ENCODE data around the gene TMEM127. TPM values are rescaled to one million over a fixed set of nuclear protein-coding genes. Genes with fewer than 3 reads are reported as not detected.

Gene TMEM127
- total RNA-seq, 1 experiment from 2014 or later: 25.3 TPM

DNA sequence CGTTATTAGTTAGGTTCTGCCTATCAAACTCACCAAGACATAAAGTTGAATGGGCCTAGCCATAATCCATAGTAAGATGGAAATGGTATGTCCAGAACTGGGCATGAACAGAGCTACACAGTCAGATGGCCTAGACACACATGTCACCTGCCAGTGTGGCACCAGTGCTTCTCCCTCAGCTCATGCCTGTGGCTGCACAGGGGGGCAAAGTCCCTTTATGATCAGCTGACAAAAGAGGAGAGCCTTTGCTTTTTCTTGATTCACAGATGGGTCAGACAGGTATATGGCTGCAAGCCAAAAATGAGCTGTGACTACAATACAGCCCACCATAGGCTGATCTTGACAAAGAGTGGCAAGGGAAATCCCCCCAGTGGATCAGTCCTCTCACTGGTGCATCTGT lies 28.9 kb downstream of the TMEM127 start:
- no TSS peak for BruUV-seq (replicated peaks)
- no peaks in the 10 kb centered on the region for H3K9me2 ChIP-seq (ENCODE audit: insufficient read depth)
- ChIA-PET RAD21 (ENCODE audit: low non-redundant PET in 1 of 2, low total read pairs in 2 of 2, uncharacterized antibody in 2 of 2, unreplicated experiment in 2 of 2) (no interaction called here), CTCF (no interaction called here), POLR2A (no interaction called here)
- H3K9ac ChIP-seq (ENCODE audit: low read length): no peak overlapping the region
- no peak overlapping the region for H3K4me3 ChIP-seq (replicated peaks in 1 of 2; ENCODE audit: low read depth in 1 of 2, low read length in 2 of 2)
- no peak for DNase-seq (ENCODE audit: low read depth, low spot score)
- intact Hi-C loops (cut with micrococcal nuclease): no loop called here
- TF ChIP-seq POLR2A (IDR thresholded peaks at IDR 0.05; ENCODE audit: borderline replicate concordance, extremely low read depth, insufficient read depth, insufficient read length): no peak
- TF ChIP-seq, protein P1, sequence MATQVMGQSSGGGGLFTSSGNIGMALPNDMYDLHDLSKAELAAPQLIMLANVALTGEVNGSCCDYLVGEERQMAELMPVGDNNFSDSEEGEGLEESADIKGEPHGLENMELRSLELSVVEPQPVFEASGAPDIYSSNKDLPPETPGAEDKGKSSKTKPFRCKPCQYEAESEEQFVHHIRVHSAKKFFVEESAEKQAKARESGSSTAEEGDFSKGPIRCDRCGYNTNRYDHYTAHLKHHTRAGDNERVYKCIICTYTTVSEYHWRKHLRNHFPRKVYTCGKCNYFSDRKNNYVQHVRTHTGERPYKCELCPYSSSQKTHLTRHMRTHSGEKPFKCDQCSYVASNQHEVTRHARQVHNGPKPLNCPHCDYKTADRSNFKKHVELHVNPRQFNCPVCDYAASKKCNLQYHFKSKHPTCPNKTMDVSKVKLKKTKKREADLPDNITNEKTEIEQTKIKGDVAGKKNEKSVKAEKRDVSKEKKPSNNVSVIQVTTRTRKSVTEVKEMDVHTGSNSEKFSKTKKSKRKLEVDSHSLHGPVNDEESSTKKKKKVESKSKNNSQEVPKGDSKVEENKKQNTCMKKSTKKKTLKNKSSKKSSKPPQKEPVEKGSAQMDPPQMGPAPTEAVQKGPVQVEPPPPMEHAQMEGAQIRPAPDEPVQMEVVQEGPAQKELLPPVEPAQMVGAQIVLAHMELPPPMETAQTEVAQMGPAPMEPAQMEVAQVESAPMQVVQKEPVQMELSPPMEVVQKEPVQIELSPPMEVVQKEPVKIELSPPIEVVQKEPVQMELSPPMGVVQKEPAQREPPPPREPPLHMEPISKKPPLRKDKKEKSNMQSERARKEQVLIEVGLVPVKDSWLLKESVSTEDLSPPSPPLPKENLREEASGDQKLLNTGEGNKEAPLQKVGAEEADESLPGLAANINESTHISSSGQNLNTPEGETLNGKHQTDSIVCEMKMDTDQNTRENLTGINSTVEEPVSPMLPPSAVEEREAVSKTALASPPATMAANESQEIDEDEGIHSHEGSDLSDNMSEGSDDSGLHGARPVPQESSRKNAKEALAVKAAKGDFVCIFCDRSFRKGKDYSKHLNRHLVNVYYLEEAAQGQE (IDR thresholded peaks at IDR 0.05; ENCODE audit: low read depth): no peak
- TF ChIP-seq TCF7L2 (IDR thresholded peaks at IDR 0.05; ENCODE audit: borderline replicate concordance, extremely low read depth, insufficient read depth, insufficient read length): no peak
- TF ChIP-seq SP1 (IDR thresholded peaks at IDR 0.05; ENCODE audit: low read depth): no peak
- no peak for TF ChIP-seq CBX3 (IDR thresholded peaks at IDR 0.05; ENCODE audit: low read depth)
- TF ChIP-seq, protein P2, sequence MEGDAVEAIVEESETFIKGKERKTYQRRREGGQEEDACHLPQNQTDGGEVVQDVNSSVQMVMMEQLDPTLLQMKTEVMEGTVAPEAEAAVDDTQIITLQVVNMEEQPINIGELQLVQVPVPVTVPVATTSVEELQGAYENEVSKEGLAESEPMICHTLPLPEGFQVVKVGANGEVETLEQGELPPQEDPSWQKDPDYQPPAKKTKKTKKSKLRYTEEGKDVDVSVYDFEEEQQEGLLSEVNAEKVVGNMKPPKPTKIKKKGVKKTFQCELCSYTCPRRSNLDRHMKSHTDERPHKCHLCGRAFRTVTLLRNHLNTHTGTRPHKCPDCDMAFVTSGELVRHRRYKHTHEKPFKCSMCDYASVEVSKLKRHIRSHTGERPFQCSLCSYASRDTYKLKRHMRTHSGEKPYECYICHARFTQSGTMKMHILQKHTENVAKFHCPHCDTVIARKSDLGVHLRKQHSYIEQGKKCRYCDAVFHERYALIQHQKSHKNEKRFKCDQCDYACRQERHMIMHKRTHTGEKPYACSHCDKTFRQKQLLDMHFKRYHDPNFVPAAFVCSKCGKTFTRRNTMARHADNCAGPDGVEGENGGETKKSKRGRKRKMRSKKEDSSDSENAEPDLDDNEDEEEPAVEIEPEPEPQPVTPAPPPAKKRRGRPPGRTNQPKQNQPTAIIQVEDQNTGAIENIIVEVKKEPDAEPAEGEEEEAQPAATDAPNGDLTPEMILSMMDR (IDR thresholded peaks at IDR 0.05 in 2 of 3, conservative IDR thresholded peaks at IDR 0.05 in 1 of 3; ENCODE audit: borderline replicate concordance in 1 of 3, insufficient read depth in 1 of 3, low read depth in 2 of 3, low read length in 2 of 3): no peak
- no peak for TF ChIP-seq RAD21 (IDR thresholded peaks at IDR 0.05; ENCODE audit: low read depth)
- TF ChIP-seq CEBPB (IDR thresholded peaks at IDR 0.05; ENCODE audit: low read depth): no peak
- TF ChIP-seq, protein P3, sequence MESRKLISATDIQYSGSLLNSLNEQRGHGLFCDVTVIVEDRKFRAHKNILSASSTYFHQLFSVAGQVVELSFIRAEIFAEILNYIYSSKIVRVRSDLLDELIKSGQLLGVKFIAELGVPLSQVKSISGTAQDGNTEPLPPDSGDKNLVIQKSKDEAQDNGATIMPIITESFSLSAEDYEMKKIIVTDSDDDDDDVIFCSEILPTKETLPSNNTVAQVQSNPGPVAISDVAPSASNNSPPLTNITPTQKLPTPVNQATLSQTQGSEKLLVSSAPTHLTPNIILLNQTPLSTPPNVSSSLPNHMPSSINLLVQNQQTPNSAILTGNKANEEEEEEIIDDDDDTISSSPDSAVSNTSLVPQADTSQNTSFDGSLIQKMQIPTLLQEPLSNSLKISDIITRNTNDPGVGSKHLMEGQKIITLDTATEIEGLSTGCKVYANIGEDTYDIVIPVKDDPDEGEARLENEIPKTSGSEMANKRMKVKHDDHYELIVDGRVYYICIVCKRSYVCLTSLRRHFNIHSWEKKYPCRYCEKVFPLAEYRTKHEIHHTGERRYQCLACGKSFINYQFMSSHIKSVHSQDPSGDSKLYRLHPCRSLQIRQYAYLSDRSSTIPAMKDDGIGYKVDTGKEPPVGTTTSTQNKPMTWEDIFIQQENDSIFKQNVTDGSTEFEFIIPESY (IDR thresholded peaks at IDR 0.05; ENCODE audit: extremely low read depth, insufficient replicate concordance, low read length): no peak
- no peak for TF ChIP-seq POLR2AphosphoS5 (IDR thresholded peaks at IDR 0.05; ENCODE audit: low read depth, low read length)
- TF ChIP-seq ZFX (IDR thresholded peaks at IDR 0.05): no peak
- no peak overlapping the region for H3K4me2 ChIP-seq (ENCODE audit: low read length)
- no peaks in the 10 kb centered on the region for H3K4me1 ChIP-seq (ENCODE audit: control insufficient read depth in 1 of 2, insufficient read depth in 2 of 2, low read length in 2 of 2)
- H3K36me3 ChIP-seq (ENCODE audit: control insufficient read depth in 1 of 2, insufficient read depth in 2 of 2, low read length in 2 of 2): no peaks in the 10 kb centered on the region
- H3K27me3 ChIP-seq (ENCODE audit: insufficient read depth, low read length): no peaks in the 10 kb centered on the region
- no peaks in the 10 kb centered on the region for H4K20me1 ChIP-seq (ENCODE audit: insufficient read depth)
- H3K9me3 ChIP-seq (ENCODE audit: control insufficient read depth in 1 of 2, insufficient read depth in 1 of 2, low read depth in 1 of 2, low read length in 2 of 2): no peaks in the 10 kb centered on the region
- no peak overlapping the region for H2AFZ ChIP-seq (ENCODE audit: low read depth, low read length, poor library complexity, severe bottlenecking)
- H3K27ac ChIP-seq (ENCODE audit: low read depth, low read length): no peak overlapping the region
- no peak for ATAC-seq
- no peaks in the 10 kb centered on the region for H3K79me2 ChIP-seq (ENCODE audit: insufficient read depth, low read length)

Measured in HCT116 (cell line).